T-helper 1 cell treated with Interleukin-12 subunit alpha and Interleukin-12 subunit beta and Interleukin-4 antibody, amounts not matched to agents 30 ng/mL and 1 ng/mL, for 36 hours (primary cell): ENCODE measurements around the gene FAAP20. TPM values are rescaled to one million over a fixed set of nuclear protein-coding genes. Genes with fewer than 3 reads are reported as not detected.

Experiments used
- intact Hi-C: fragments of 100-400 bp; cut with micrococcal nuclease; formaldehyde crosslinking; loops from one replicate; pipeline ENCODE4 v1.15.1; 2024
- total RNA-seq: library from RNA; stranded (reverse); gene quantifications from 2 replicates; pipeline ENCODE4 v1.2.3, GENCODE V29; 2022

The FAAP20 gene
- 42.6 and 43.9 TPM in 2 replicates for total RNA-seq

- intact Hi-C loops: loop anchor here (1.0 to 2.0 kb wide), 2 partner anchors 61 to 106 kb away; no protein-coding TSS in a partner anchor
These were observed at the start of gene FAAP20 for GRCh38 chr1:2194319-2194897. TSS of gene FAAP20 (minus strand) at chr1:2194772. CDS start at chr1:2194749, 23 bp downstream.

DNA sequence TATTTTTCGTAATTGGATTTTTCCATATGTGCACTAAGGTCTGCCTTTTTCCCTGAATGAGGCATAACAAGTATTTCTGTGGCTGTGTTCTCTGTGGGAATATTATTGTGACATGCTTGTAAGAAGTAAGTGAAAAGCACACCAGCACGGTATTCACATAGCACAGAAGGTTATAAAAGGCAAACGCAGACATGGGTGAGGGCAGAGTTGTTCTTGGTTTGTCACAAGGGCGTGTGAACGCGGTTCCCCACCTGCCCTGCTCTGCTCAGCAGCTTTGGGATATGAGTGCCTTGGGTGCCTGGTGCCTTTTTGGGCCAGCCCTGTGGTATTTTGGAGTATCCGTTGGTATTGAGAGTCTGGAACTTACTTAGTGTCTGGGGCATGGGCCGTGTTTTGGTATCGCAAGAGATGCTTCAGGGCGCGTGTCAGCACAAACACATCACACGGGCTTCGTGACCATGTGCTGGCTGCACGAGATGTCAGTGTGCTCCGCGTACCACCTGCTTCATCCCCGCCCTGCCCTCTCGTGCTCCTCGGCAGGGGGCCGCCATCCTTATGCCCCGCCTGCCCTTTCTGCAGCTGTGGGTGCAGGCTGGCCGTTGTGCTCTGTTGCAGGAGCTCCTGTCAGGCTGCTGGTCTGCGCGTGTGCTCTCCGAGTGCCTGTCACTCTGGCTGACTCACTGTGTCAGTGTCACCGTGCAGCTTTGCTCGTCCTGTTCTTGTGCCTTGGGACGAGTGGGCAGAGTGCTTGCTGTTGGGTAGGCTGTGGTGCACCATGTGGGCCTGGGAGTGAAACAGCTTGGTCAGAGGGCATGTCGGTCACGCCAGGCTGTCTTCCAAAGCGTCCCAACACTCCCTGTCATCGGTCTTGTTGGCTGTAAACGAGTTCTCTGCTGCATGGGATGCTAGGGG is 48.5 kb upstream of the FAAP20 start:
- intact Hi-C loops: no loop called here

- intact Hi-C loops: no loop called here
These were observed 47.2 kb upstream of the FAAP20 start for GRCh38 chr1:2241820-2242219.

DNA sequence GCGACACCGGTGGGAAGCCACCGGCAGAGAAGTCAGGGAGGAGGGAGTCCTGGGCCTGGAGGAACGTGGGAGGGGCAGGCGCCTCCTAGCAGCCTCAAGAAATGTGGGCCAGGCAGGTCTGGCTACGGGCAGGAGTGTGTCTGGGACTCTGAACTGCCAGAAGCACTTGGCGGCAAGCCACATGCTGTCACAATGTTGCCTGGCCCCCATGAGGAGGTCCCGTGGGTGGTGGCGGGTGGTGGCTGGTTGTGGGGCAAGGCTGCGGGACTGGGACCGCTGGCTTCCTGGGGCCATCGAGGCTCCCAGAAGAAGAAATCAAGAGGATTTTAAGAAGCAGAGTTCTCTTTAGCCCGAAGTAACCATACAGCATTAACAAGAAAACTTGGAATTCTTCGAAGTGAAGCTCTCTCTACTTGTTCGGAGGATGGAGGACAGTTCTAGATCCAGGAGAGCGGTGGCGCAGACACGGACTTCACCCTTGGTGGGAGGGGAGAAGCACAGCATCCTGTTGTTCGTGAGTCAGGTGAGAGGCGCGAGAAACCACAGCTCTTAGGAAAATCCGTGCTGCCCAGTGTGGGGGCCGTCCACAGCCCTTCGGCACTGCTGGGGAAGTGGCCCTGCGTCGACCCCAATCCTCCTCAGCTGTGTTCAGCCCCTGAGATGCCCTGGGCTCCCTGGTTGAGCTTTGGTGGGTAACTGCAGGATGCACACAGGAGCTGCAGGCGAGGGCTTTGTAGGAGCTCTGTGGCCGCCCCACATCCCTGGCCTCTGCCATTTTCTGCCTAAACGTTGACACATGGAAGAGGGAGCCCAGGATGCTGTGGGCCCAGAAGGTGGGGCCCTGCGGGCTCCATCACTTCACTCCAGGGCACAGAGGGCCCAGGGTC is 45.9 kb upstream of the FAAP20 start:
- intact Hi-C loops: no loop called here

DNA sequence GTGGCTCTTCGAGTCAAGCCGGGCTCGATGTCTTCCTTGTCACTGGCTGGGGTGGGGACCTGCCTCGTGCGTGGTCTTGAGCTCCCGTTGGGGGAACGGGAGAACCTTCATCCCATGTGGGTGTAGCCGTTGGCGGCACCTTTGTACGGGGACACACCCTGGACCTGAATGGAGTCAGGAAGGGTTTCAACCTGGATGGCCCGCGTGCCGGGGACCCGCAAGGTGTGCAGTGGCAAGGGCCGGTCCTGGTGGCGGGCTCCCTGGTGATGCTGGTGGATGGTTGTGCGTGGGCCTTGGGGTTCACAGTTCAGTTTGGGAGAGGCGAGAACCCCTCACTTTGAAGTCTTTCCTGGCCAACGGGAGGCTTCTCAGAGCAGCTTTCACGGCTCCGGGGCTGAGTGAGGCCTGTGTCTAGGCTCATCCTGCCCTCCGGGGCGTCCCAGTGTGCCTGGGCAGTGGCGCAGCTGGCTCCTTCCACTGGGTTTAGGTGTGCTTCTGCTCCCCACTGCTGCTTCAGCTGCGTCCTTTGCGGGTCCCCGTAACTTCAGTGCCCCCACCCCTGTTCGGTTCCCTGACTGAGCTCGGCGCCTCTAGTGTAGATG is 44.9 kb upstream of the FAAP20 start:
- intact Hi-C loops: no loop called here

DNA sequence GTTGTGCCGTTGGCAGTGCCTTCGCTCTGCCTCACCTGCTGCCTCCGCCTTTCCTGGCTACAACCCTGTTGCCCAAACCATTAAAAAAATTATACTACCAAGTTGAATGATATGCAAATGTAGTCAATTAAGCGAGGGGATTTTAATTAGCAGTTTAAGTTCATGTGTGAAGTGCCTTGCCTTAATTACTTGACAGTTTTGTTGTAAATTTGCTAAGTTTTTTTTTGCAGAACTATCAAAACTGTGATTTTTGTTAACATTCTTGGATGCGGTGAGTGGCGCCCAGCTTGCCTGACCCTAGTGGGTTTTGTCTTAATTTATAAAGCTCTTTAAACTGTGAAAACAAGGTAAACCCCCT is 44.4 kb upstream of the FAAP20 start:
- intact Hi-C loops: no loop called here

- intact Hi-C loops: no loop called here
These were observed 43.9 kb upstream of the FAAP20 start for GRCh38 chr1:2238361-2239012.

DNA sequence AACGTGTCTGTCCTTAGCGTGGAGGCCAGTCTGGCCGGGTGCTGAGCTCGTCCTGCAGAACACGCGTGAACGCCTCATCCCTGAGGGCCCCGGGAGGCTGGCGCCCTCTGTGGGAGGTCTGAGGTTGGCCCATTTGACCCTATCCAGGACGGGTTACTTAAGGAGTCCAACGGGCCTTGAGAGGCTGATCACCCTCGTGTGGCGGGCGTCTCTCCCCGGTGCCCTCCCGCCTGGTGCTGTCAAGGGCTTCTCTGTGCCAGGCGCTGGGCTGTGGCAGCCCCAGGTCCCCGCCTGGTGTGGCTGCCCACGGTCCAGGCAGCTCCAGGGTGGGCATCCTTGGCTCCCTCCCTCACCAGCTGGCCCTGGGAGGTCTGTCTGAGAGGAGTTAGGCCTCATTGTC is 43.2 kb upstream of the FAAP20 start:
- intact Hi-C loops: no loop called here

- intact Hi-C loops: no loop called here
These were observed 42.4 kb upstream of the FAAP20 start for GRCh38 chr1:2236695-2237677.

GRCh38 chr1:2235300-2235998 is 40.9 kb upstream of the FAAP20 start:
- intact Hi-C loops: no loop called here

GRCh38 chr1:2234762-2235113 is 40.2 kb upstream of the FAAP20 start:
- intact Hi-C loops: loop anchor here (1.0 kb wide), 4 partner anchors 21 to 66 kb away; no protein-coding TSS in a partner anchor

DNA sequence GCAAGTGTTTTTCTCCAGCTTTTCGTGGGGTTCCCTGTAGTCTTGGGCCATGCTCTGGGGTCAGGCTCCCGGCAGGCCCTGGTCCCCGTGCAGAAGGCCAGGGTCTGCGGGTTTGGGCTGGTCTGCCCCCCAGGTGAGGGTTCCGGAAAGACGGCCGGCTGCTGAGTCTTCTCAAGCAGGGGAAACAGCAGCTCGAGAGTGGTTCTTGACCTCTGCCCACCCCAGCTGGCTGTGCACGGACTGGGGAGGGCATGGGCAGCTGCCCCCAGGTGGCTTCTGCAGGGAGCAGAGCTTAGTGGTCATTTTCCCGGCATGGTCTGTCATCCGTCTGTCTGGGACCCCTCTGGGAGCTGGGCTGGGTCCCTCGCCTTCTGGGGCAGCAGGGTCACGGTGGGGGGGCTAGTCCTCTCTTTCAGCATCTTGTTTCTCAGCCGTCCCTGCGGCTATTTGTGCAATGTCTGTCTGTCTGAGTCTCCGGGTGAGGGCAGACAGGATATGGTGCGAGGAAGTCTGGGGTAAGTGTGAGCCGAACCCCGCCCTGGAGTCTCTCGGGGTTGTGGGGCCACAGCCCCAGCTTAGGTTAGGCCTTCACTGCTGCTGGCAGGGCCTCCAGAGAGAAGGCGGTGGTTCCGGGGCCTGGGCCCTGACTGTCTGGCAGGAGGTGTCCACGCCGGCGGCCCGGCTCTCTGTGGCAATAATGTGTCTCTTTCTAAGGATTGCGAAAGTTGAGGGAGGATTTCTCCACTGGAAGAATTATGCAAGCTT is 39.6 kb upstream of the FAAP20 start:
- intact Hi-C loops: loop anchor here (1.0 kb wide), 4 partner anchors 21 to 66 kb away; no protein-coding TSS in a partner anchor

- intact Hi-C loops: no loop called here
These were observed 38.9 kb upstream of the FAAP20 start for GRCh38 chr1:2233468-2233867.

DNA sequence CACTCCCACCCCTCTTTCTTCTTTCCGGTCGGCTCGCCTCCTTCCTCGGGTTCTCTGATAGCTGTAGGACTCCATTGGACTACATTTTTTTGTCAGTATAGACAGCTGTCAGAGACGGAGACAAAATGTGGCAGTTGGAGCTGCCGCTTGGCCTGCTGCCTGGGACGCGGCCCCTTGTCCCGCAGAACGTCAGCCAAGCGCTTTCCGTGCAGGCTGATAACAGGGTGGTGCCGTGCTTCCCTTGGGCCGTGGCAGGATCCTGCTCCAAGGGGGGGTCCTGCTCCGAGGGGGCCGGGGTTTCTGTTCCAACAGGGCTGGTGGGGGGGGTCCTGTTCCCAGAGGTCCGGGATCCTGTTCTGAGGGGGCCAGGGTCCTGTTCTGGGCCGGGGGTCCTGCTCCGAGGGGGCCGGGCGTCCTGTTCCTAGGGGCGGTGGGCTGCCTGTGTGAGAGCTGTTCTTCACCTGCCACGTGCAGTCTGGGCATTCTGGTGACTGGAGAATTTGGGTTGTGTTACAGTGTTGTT is 38.4 kb upstream of the FAAP20 start:
- intact Hi-C loops: loop anchor here (1.0 kb wide), 3 partner anchors 28 to 158 kb away; partner anchors contain the start of genes MORN1 and RER1

DNA sequence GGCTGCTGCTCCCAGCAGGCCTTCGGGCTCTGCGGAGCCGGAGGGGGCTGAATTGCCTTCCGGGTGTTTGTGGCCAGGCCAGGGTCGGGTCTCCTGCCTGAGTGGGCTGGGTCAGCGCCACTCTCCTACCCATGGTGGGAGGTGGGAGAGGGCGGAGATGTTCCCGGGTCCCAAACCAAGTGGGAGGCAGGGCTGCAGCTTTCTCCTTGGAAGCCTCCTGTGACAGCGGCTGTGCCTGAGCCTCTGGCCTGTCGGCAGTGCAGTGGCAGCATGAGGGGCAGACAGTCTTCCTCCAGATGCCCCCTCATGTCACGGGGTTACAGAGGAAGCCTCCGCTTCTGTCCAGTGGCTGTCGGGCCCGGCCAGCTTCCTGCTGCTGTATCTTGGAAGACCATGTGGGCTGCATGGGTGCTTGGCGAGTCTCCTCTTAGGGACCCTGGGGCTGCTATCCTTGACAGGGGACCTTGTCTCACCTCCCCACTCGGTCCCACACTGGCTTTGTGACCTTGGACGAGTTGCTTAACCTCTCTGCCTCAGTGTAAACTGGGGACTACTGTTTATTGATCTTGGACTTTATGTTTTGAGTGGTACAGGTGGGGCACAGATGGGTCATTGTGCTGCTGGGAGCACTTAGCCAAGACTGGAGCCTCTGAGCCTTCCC is 37.8 kb upstream of the FAAP20 start:
- intact Hi-C loops: loop anchor here (1.0 kb wide), 3 partner anchors 27 to 159 kb away; partner anchors contain the start of genes MORN1 and RER1

DNA sequence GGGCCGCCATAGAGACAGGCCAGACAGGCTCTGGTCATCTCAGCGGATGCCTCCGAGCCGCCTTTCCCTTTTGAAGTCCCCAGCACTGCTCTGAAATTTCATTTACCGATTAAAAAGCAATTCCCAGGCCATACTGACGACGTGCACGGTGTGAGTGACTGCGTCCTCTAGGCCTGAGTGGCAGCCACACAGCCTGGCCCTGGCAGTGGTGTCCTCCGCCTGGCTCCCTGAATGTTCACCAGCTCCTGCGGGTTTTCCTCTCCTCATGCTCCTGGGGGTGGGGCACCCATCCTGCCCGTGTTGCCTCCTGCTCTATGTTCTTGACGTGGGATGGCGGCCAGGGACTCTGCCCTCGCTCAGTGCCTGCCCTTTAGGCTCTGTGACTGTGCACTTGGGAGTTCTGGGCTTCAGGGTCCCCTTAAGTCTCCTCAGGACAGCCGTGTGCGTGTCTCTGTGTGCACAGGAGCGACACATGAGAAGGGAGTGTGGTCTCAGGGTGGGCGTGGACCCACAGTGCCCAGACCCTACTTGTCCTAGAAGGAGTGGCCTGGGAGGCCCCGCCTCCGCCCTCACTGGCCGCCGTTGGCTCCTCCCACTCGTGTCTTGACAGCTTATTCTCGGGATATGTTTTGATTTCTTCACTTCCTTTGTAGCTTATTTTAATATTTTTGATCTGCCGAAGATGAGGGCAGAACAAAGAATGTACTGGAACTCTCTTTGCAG is 37.1 kb upstream of the FAAP20 start:
- intact Hi-C loops: loop anchor here (1.0 kb wide), 3 partner anchors 26 to 160 kb away; partner anchors contain the start of genes MORN1 and RER1
